Right forelimb (tissue), 1 donor: ENCODE data around the gene LPO.

Experiments
- DNase-seq: peaks from one replicate; pipeline ENCODE4 v3.0.0-alpha.2; 2018

LPO gene

DNA sequence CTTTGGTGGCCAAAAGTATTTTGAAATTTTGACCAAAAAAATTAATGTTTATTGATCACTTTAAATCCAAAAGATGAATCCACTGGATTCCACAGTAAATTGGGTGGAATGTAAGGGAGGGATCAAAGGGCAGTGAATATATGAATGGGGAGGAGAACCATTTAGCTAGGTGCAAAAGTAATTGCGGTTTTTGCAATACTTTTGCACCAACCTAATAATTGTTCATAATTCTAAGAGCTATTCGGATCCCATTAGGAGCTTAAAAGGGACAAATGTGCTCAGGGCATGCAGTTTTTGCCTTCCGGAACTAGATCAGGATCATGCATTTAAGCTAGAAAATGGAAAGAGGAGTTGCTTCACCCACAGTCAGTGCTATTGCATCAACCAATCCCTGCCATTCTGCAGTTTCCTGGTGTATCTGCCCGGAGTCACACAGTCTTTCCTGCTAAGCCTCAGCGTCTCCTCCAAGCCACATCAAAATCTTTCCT is at the start of gene LPO:
Gene LPO, plus strand, starts transcription at position 438 of the 488 bp plus-strand sequence. CDS start 4,396 bp downstream, outside the sequence.
- no peak for DNase-seq

DNA sequence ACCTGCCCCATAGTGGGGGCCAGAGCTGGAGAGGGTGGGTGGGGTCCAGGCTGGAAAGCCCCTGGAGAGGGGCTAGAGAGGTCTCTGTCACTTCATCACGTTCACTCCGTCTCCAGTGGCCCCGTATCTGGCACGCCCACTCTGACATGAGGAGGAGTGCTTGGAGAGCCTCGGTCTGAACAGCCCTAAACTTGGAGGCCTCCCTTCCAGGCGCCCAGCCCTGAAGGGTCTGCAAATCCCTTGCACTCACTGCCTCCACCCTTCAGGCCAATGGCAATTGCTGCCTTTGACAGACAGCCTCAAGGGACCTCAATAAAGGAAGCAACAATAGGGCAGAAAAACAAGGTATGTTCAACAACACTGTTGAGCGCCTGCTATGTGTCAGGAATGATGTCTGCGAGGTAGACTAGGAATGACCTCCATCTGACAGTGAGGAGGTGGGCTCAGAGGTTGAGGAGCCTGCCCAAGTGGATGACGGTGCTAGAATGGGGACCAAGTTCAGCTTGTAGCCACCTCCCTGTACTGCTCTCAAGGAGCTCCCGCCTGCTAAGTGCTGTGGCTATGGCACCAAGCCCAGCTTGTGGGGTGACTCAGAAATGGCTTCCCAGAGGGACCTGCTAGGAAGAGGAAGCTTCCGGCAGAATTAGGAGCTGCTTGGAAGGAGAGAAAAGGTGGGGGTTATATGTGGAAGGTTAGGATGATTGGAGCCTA is 48.8 kb upstream of the LPO start:
- no peak for DNase-seq

DNA sequence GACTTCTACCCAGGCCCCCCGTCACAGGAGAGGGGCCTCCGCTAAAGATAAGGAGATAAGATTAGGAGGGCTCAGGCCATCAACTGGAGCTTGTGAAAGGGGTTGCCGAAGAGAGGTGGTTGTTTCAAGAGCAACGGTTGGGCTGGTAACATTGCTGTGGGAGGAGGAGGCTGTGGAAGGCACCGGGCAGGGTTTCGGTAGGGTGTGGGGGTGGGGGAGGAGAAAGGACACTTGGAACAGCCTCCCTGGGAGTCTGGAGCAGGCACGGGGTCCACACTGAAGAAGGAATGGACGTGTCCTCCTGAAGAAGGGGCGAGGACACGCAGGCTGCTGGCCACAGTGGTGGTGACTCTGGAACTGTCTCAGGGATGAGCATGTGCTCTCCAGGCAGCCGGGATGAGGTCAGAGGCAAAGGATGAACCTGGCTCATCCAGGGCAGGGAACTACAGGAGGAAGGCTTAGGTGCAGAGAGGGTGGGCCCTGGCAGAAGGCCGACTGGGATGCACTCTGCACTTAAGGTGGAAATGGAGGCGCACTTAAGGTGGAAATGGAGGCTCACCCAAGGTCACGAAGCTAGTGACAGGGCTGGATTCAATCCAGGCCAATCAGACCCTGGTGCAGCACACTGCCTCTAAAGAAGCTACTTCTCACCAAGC is 47.0 kb upstream of the LPO start:
- DNase-seq: no peak

DNA sequence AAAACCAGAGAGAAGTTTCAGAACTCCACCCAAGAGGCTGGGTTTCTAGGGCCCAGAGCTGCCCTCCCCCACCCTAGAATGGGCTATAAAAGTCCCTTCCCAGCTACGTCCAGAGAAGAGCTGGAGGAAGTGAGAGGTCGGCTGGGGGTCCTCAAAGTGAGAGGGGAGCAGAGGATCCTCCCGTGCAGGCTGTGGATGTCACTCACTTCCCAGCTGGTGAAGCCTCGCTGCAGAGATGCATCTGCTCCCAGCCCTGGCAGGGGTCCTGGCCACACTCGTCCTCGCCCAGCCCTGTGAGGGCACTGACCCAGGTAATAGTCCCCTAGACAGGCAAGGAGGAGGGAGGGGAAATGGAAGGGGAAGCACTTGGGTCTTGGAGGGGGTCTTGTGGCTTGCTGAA is 45.8 kb upstream of the LPO start, which contains the start of gene EPX:
Gene EPX, plus strand, starts transcription at position 115 of the 400 bp plus-strand sequence. Its CDS starts 121 bp downstream, at position 236.
- no peak for DNase-seq

DNA sequence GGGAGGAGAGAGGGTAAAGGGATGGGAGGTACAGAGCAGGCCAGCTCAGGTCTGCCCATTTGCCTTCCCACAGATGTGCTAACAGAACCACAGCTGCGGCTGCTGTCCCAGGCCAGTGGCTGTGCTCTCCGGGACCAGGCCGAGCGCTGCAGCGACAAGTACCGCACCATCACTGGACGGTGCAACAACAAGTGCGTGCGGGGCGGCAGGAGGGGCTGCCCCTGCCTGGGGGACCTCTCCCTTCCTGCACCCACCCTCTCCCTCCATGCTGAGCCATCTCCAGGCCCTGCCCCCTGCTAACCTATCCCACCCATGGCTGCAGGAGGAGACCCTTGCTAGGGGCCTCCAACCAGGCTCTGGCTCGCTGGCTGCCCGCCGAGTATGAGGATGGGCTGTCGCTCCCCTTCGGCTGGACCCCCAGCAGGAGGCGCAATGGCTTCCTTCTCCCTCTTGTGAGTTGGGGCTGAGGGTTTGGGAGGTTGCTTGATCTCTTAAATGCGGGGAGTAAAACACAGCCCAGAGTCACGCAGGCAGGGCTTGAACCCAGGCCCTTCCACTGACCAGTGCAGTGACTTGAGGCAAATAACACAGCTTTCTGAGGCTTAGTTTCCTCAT is 44.6 kb upstream of the LPO start:
- DNase-seq: no peak

DNA sequence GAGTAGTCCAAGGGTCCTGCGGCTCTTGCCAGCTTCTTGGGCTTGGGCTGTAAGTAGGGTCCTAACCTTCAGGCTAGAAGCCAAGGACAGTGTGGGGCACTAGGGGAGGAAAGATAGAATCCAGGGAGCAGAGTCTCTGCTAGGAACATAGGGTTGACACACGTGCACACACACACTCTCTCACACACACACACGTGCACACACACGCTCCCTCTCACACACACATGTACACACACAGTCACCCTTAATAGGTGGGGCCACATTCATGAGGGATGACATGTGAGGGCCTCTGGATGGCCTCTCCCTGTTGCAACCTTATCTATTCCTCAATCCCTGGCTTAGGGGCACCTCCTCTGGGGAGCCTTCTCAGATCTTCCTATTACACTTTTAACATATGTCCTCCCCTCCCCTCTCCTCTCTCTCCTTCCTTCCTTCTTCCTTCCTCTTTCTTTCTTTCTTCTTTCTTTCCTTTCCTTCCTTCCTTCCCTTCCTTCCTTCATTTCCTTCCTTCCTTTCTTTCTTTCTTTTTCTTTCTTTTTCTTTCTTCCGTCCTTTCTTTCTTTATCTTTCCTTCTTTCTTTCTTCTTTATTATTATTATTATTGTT is 42.8 kb upstream of the LPO start:
- DNase-seq: no peak

DNA sequence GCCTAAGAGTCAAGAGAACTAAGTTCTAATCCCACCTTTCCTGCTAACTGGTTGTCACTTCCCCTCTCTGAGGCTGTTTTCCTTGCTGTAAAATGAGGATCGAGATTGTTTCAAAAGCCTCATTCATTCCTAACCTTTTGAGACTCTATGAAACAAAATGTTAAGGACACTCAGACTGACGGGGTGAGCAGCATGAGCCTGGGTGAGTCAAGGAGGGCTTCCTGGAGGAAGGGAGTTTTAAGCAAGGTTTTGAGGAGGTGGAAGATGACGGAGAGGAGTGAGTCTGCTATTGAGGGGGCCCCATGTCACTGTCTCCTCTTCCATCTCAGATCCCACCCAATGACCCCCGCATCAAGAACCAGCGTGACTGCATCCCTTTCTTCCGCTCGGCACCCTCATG is 41.8 kb upstream of the LPO start:
- no peak for DNase-seq

DNA sequence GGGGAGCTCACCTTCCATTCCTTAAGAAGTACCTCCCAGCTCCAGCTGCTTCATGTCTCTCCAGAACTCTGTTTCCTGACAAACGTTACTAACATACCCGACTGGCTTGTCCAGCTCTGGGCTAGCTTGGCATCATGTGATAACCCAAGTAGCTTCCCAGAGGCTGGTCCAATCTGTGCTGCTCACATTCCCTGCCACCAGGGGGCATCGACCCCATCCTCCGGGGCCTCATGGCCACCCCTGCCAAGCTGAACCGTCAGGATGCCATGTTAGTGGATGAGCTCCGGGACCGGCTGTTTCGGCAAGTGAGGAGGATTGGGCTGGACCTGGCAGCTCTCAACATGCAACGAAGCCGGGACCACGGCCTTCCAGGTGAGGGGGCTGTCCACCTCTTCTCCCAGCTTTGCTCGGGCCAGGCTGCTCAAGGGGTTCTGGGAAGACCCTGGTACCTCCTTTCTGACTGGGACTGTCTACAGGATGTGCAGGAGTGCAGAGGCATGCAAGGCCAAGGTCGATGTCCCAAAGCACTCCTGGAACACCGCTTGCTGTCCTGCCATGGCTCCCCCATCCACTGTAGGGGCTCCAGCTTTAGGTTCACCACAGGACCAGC is 38.3 kb upstream of the LPO start:
- peak; percentile 59 for DNase-seq

DNA sequence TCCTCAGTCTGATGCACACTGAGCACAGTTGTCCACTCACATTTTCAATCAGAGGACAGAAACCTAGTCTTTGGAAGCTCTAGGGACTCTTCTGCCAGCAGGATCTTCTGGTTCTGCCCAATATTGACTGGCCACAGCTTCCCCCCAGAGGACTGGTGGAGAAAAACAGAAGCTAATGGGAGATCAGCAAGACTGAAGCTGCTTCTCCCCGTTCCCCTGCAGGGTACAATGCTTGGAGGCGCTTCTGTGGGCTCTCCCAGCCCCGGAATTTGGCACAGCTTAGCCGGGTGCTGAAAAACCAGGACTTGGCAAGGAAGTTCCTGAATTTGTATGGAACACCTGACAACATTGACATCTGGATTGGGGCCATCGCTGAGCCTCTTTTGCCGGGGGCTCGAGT is 35.5 kb upstream of the LPO start:
- no peak for DNase-seq

DNA sequence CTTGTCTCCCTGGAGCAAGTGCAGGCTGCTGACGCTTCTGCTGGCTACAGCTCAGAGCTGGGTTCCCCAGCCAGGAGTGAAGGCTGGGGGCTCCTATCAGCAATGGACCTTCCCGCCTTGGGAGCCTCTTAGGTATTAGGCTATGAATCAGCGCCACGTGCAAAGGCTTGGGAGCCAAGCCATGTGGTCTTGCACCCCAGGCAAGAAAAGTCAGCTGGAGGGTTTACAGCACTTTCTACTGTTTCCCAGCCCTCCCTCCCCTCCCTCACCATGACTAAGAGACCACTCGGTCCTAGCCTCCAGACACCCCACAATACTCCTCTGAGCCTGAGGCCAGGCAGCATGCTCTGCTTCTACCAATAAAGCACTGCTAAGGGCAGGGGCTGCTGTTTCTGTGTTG is 33.6 kb upstream of the LPO start:
- DNase-seq: no peak

DNA sequence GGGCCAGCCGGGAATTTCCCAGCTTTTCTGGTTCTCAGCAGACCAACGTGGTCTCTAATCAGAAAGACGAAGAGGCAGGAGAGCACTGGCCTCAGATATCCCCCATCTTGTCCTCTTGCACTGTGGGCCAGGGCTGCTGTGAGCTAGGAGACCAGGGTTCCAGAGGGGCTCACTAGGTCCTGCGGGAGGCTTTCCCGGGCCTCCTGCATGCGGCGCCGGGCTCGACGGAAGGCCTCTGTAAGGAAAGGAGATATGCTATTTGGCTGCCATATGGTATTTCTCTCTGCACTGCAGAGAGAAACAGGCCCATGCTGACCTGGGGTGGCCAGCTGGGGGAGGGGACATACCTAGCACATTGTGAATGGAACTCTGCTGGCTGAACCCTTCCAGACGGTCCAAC is 32.4 kb upstream of the LPO start:
- no peak for DNase-seq

DNA sequence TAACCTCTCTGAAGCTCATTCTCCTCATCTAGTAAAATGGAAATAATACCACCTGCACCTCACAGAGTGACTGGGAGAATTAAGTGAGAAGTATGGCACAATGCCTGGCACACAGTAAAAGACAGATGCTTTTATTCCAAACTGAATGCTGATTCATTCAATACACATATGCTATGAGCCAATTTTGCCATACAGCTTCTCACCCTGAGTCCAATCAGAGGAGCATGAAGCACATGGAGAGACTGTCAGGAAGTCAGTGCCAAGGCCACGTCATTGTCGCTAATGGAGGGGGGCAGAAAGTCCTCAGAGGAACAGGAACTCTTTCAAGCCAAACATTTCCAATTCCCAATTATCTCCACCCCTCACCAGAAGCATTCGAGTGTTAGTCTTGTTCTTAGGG is 30.9 kb upstream of the LPO start:
- no peak for DNase-seq

DNA sequence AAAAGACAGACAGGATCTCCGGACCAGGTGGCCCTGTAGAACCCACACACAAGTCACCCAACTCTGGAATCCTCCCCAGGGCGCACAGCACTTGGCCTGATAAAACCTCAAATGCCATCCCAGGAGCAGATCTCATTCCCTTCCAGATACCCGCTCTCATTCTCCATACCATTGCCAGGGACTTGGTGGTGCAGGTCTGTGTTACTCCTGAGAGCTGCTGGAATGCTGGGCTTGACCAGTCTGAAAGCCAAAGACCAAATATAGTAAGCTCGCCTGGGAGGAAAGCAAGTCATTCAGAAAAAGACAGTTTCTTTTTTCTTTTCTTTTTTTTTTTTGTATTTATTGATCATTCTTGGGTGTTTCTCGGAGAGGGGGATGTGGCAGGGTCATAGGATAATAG is 30.0 kb upstream of the LPO start:
- DNase-seq: no peak

DNA sequence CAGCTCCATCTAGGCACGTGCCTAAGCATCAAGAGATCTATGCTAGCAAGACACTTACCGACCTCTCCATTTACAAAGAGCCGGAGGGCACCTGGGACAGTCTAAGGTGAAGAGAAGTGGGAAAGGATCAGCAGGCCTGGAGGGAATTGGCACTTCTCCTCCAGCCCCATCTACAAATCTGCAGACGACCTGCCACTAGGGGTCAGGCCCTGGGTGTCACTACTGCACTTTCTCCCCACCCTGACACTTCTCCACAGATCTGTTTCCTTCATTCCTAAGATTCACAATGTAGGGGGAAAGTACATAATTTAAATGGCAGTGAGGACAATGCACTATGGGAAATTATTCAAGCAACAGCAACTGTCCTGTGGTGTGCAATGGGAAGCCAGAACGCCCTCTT is 27.5 kb upstream of the LPO start:
- no peak for DNase-seq

DNA sequence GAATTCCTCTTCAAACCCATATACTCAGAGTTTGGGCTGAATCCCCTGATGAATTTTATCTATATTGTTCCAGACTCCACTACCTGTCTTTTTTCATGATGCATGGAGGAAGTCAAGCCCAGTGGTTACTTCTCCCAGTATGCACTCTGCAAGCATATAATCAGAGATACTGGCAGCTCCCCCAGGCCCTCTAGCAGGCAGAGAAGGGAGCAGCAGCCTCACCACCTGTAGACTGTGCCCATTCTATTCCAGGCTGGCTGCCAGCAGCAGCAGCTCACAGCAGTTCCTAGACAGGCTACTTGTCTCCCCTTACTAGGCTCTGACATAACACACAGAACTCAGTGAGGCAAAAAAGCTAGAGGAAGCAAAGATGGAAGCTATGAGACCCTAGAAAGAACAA is 22.7 kb upstream of the LPO start:
- DNase-seq: no peak

DNA sequence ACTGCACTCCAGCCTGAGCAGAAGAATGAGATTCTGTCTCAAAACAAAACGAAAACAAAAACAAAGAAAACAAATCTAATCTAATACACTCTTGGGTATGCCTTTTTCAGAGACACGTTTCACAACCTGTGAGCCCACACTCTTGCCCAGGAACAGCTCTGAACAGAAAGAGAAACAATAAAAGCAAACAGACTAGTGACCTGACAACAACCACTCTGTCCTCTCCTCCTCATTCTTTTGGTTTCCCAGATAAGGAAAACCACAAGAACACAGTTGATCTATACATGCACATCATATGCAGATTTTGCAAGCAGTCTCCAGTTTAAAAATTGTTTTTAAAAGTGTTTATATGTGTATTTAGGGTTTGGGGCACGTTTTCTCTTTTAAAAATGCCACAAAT is 20.6 kb upstream of the LPO start:
- DNase-seq: no peak

DNA sequence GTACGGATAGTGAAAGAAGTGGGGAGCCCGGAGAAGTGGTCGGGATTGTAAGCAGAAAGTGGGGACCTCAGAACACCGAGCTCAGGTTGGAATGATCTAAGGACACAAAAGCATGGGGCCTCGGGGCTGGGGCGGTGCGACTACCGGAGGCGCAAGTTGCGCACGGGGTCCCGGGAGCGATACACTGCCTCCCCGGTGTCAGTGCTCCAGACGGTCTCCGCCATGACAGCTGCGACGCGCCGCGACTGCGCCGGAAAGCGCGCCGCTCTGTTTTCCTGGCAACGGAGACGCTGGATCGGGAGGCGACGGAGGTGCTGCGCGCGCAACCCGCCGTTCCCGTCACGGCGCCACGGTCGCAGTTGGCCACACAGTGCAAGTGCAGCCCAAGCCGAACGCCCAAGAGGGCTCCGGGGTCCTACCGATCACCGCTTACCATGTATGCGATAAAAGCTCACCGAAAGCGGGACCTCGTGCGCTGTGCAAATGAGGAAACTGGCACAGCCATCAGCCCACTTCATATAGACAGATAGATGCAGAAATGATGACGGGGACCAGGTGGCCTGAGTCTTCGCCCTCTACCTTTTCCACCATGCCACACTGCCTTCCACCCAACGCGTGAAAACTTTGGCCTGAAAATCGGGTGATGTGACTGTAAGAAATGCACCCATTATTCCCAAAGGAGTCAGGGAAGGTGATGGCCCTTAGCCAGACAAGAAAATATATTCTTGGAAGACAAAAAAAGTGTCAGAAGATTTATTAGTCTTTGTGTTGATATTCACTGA is 19.2 kb upstream of the LPO start, which contains the start of gene MKS1:
Gene MKS1, minus strand, starts transcription at position 249 of the 782 bp plus-strand sequence. Its CDS starts 25 bp downstream, at position 224.
- DNase-seq: peak; percentile 97

DNA sequence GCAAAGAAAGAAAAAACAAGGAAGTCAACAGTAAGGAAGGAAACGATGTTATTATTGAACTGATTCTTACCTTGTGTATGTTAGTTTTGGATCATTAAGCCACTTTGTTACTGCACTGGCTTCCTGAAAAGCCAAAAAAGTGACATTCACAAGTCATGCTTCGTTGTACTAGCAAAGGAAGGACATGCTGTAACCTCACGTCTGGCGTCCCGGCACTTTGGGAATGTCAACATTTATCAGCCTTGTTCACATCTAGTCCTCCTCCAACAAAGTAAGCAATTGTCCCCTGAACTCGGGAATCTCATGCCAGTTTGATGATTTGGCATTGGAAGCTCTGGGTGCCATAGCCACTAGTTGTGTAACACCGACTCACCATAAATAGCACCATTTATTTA is 18.6 kb upstream of the LPO start:
- no peak for DNase-seq

DNA sequence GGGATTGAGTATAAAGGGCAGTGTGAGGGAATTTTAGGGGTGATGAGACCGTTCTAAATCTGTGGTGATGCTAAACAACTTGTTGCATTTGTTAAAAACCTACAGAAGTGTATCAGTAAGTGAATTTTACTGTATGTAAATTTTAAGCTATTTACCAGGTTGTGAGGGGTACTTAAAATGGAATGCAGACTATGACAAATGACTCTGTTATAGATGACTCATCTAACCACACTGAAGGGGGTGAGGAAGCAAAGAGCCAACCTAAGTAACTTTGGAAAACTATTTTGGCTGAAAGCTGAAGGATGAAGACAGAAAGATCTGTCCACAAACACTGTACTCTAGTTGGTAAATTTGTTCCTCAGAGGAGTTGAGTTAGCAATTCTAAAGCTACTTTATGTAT is 14.1 kb upstream of the LPO start:
- no peak for DNase-seq

DNA sequence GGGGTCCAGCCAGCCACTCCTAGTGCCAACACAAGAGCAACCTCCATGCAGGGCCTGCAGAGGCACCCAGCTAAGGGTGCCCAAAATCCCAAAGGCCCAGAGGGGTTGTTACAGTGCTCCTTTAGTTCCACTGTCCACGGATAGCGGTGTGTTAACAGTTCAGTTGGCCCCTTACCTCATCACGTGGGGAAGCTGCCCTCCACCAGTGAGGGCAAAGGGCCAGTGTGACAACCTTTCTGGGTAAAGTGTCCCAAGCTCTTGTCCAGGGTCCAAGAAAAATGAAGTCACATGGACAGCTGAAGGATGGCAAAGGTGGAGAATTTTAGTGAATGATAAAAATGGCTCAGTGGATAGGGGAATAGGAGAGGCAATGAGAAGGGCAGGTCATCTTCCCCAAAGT is 10.7 kb upstream of the LPO start:
- DNase-seq: no peak

DNA sequence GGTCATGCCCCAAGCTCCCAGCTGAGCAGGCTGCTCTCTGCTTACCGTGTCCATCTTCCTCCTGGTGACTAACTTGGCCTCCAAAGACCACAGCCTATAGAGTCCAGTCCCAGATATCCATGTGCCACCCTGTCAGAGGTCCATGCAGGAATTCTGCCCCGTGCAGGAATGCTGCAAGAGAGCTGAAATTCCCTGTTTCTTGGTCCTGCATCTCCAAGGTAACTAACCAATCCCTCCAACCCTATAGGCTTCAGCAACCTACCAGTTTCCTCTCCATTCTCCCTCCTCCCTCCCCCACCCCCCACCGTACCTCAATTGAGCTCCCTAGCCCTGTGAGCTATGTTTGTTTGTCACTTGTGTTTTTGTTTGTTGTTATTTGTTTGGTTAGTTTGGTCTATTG is 9.7 kb upstream of the LPO start:
- DNase-seq: no peak

DNA sequence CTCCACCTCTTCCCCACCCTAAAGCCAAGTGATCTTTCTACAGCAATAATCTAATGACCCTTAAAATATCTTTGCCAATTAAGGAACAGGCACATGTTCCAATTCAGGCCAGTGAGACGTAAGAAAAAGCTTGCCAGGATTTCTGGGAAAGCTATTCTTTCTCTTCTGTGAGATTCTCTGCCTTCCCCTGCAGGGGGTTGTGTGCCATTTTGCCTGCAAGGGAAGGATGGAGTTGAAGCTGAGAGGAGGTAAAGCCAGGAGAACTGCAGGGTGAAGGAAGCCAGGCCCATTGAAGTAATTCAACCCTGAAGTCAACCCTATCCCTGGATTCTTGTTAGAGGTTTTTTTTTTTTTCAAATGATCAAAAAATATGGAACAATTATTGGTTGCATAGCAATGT is 9.0 kb upstream of the LPO start:
- no peak for DNase-seq
